Measurements from ENCODE around the gene TTC23.

DNA sequence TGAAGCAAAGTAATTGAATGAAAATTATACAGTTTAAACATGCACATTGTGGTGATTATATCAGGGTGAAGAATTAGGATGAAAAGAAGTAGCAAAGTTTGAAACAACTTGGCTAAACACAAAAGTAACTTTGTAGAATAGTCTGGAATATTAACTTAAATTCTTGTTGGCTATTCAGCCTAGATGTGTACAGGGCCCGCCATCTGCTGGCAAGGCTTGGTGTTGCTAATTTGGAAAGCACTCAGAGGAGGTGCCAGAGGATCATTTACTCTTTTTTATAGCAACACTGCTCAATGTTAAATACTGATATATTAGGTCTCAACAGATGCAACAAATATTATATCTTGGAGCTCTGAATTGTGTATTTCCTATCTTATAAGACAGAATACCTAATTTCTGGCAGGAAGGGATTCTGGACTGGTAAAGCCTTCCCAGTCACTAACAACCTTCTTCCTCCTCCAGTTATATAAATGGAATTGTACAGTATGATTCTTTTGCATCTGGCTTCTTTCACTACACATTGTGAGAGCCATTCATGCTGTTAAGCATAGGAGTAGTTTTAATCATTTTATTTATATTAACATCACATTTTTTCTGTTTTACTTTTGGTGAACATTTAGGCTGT, 36.1 kb downstream of the TTC23 start:
- TF ChIP-seq, protein P1, sequence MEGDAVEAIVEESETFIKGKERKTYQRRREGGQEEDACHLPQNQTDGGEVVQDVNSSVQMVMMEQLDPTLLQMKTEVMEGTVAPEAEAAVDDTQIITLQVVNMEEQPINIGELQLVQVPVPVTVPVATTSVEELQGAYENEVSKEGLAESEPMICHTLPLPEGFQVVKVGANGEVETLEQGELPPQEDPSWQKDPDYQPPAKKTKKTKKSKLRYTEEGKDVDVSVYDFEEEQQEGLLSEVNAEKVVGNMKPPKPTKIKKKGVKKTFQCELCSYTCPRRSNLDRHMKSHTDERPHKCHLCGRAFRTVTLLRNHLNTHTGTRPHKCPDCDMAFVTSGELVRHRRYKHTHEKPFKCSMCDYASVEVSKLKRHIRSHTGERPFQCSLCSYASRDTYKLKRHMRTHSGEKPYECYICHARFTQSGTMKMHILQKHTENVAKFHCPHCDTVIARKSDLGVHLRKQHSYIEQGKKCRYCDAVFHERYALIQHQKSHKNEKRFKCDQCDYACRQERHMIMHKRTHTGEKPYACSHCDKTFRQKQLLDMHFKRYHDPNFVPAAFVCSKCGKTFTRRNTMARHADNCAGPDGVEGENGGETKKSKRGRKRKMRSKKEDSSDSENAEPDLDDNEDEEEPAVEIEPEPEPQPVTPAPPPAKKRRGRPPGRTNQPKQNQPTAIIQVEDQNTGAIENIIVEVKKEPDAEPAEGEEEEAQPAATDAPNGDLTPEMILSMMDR (IDR thresholded peaks at IDR 0.05) = peak; percentile 91
- TF ChIP-seq ZFX (IDR thresholded peaks at IDR 0.05; ENCODE audit: borderline replicate concordance) = no peak
